ENCODE measurements around the gene C1QTNF6.

- TF ChIP-seq CTCF (IDR thresholded peaks at IDR 0.05; ENCODE audit: insufficient read depth, low read depth, low read length) (no peak), EZH2 (IDR thresholded peaks at IDR 0.05; ENCODE audit: insufficient read depth, low read length) (no peak)
Observed at GRCh38 chr22:37234736-37235711, 47.0 kb upstream of the C1QTNF6 start.

Measured in astrocyte (in vitro differentiated cells and primary cell).